SU-DHL-6 (cell line): ENCODE measurements around the gene YPEL4.

Source experiments
- EZH2phosphoT487 ChIP-seq: fragments of 200-600 bp; sonication (generic), shearing (Covaris generic); conservative IDR thresholded peaks from 2 replicates; pipeline ENCODE4 v1.6.1; 2018; ENCODE audit warnings: mild to moderate bottlenecking, antibody characterized with exemption, low read length, moderate library complexity, mixed read lengths
- TF ChIP-seq, protein P1 (sequence below): fragments of 200-600 bp; sonication (generic); IDR thresholded peaks from one replicate; pipeline ENCODE4 v1.5.1; 2017; ENCODE audit warnings: antibody characterized with exemption, mild to moderate bottlenecking, low read length, moderate library complexity; ENCODE audit not compliant: insufficient read depth, poor library complexity, severe bottlenecking

DNA sequence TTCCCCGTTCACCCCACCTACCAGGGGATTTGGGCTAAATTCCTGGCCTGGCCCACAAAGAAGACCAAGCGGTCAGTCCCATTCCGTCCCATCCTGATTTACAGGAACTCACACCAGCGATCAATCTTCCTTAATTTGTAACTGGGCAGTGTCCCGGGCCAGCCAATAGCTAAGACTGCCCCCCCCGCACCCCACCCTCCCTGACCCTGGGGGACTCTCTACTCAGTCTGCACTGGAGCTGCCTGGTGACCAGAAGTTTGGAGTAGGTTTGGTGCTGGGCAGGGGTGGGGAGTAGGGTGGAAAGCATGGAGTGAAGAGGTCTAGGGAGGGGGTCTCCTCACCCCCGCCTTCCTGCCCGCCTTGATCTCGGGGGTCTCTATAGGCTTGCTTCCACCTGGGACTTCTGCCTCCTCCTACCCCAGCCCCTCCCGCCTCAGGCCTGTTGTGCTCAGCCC lies 52.2 kb downstream of the YPEL4 start, which contains the start of gene SERPING1:
- TF ChIP-seq, protein P1, sequence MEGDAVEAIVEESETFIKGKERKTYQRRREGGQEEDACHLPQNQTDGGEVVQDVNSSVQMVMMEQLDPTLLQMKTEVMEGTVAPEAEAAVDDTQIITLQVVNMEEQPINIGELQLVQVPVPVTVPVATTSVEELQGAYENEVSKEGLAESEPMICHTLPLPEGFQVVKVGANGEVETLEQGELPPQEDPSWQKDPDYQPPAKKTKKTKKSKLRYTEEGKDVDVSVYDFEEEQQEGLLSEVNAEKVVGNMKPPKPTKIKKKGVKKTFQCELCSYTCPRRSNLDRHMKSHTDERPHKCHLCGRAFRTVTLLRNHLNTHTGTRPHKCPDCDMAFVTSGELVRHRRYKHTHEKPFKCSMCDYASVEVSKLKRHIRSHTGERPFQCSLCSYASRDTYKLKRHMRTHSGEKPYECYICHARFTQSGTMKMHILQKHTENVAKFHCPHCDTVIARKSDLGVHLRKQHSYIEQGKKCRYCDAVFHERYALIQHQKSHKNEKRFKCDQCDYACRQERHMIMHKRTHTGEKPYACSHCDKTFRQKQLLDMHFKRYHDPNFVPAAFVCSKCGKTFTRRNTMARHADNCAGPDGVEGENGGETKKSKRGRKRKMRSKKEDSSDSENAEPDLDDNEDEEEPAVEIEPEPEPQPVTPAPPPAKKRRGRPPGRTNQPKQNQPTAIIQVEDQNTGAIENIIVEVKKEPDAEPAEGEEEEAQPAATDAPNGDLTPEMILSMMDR = no peak
- TF ChIP-seq EZH2phosphoT487 = no peak
